ENCODE data around the gene PARD3B.
"Not testable (repeated sequence)": the region's sequence is repeated elsewhere in the genome, so short reads cannot be mapped to it uniquely, and the experiment has no call there.

DNA sequence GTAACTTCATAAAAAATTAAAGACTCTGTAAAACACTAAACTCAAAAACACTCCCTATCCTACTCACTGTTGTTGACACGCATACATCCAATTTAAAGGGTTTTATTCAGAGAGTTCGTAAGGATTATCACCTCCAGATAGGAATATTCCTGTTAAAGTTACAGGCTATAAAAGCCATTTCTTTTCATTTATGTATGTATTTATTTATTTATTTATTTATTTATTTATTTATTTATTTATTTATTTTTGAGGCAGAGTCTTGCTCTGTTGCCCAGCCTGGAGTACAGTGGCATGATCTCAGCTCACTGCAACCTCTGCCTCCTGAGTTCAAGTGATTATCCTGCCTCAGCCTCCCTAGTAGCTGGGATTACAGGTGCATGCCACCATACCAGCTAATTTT, 948.3 kb downstream of the PARD3B start:
- not testable (repeated sequence) for TF ChIP-seq POLR2A, POLR2AphosphoS5 (IDR thresholded peaks at IDR 0.05; ENCODE audit: low read depth, low read length)

Data from GM12892 (cell line).